ENCODE measurements around the gene PPP1R14B. TPM values are rescaled to one million over a fixed set of nuclear protein-coding genes. Genes with fewer than 3 reads are reported as not detected.

Gene PPP1R14B
- total RNA-seq, 1 donor from 2014 or later: 132 TPM

DNA sequence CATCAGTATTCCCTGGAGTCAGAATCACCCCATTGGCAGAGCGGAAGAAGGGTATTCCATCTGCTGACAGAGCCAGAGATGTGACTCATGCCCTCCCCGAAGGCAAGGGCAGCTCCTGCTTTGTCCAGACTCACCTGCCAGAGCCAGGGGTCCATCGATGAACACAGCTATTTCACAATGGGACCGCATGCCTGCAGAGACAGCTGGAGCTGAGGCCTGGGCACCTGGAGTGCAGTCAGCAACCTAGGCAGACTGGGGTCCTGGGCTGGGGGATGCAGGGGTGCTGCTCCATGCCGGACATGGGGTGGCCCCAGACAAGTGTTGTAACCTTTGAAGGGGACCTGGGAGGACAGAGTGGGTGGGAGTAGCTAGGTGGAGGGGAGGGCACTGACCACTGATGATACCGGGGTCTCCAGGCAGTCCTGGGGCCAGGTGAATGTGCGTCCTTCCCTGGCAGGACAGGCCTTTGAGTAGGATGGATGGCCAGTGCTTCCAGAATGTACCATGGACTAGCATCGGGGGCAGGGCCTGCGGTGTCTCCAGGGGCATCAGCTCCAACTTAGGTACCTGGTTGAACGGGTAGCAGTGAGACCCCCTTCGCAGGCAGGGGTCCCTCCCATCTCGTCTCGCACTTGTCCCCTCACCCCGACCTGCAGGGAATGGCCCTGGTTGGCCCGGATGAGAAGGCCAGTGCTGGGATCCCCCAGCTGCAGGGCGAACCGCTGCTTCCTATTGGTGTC is 22.4 kb downstream of the PPP1R14B start:
- no peak for ATAC-seq
- no peak for DNase-seq
- intact Hi-C loops (cut with micrococcal nuclease): no loop called here

DNA sequence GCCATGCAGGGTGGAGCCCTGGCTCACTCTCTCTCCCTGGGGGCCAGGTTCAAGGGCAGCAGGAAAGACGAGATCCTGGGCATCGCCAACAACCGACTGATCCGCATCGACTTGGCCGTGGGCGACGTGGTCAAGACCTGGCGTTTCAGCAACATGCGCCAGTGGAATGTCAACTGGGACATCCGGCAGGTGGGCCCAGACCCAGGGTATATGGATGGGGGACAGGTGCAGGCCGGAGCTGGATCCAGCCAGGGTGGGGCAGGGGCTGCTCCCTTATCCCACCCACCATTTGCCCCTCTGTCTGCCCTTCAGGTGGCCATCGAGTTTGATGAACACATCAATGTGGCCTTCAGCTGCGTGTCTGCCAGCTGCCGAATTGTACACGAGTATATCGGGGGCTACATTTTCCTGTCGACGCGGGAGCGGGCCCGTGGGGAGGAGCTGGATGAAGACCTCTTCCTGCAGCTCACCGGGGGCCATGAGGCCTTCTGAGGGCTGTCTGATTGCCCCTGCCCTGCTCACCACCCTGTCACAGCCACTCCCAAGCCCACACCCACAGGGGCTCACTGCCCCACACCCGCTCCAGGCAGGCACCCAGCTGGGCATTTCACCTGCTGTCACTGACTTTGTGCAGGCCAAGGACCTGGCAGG is 23.6 kb downstream of the PPP1R14B start:
- ATAC-seq: no peak
- peak; percentile 41 for DNase-seq
- intact Hi-C loops (cut with micrococcal nuclease): no loop called here

DNA sequence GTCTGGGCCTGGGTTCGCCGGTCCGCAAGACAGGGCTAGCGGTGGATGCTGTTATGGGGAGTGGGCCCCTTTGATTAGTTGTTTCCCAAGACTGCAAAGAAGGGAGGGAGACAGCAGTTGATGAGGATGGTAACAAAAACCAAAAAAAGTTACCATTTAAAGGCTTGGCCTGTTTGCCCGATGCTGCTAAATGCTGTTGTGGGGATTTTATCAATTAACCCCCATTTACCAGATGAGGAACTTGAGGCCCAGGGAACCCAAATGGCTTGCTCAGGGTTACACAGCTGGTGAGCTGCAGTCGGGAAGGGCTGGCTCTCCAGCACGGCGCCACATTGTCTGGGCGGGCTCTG is 24.1 kb downstream of the PPP1R14B start:
- ATAC-seq: no peak
- DNase-seq: no peak
- intact Hi-C loops (cut with micrococcal nuclease): no loop called here

DNA sequence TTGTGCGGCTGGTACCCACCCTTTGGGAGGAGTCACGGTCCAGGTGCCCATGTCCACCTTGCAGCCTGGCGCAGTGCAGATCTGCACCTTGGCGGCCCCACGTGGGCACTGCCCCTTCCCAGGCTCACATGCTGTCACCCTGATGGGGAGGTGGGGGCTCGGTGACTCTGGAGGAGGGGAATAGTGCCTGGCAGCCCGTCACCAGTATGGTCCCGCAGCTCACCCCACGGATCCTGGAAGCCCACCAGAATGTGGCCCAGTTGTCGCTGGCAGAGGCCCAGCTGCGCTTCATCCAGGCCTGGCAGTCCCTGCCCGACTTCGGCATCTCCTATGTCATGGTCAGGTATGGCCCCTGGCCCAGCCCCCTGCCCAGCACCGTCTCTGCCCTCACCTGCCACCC is 25.9 kb downstream of the PPP1R14B start:
- intact Hi-C loops (cut with micrococcal nuclease): no loop called here
- DNase-seq: no peak
- ATAC-seq: no peak

DNA sequence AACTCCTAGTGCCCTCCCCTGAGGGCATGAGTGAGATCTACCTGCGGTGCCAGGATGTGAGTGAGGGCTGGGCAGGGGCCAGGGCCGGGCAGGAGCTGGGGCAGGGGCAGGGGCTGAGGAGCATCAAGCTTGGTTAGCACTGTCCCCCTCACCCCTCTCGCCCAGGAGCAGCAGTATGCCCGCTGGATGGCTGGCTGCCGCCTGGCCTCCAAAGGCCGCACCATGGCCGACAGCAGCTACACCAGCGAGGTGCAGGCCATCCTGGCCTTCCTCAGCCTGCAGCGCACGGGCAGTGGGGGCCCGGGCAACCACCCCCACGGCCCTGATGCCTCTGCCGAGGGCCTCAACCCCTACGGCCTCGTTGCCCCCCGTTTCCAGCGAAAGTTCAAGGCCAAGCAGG is 26.5 kb downstream of the PPP1R14B start:
- ATAC-seq: no peak
- intact Hi-C loops (cut with micrococcal nuclease): no loop called here
- no peak for DNase-seq

DNA sequence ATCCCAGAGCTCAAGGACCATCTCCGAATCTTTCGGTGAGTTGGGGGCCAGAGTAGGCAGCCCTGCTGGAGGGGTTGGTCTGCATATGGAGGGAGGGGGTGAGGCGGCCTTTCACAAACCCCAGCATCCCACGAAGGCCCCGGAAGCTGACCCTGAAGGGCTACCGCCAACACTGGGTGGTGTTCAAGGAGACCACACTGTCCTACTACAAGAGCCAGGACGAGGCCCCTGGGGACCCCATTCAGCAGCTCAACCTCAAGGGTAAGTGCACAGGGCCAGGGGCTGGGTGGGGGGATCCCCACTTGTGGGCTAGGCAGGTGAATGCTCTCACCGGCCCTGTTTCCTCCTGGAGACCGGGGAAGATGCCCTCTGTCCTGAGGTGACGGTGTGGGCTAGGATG is 27.0 kb downstream of the PPP1R14B start:
- intact Hi-C loops (cut with micrococcal nuclease): no loop called here
- no peak for DNase-seq
- ATAC-seq: no peak

DNA sequence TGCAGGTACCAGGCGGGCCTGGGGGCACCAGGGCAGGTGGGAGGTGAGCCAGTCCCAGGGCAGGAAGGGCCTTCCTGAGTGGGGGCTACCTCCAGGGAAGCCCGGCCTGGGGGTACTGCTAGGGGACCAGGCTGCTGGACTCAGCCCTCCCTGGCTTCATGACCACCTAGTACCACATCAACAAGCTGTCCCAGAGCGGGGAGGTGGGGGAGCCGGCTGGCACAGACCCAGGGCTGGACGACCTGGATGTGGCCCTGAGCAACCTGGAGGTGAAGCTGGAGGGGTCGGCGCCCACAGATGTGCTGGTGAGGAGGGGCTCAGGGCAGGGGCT is 27.4 kb downstream of the PPP1R14B start:
- ATAC-seq (no peak), DNase-seq (no peak)
- intact Hi-C loops (cut with micrococcal nuclease): no loop called here

DNA sequence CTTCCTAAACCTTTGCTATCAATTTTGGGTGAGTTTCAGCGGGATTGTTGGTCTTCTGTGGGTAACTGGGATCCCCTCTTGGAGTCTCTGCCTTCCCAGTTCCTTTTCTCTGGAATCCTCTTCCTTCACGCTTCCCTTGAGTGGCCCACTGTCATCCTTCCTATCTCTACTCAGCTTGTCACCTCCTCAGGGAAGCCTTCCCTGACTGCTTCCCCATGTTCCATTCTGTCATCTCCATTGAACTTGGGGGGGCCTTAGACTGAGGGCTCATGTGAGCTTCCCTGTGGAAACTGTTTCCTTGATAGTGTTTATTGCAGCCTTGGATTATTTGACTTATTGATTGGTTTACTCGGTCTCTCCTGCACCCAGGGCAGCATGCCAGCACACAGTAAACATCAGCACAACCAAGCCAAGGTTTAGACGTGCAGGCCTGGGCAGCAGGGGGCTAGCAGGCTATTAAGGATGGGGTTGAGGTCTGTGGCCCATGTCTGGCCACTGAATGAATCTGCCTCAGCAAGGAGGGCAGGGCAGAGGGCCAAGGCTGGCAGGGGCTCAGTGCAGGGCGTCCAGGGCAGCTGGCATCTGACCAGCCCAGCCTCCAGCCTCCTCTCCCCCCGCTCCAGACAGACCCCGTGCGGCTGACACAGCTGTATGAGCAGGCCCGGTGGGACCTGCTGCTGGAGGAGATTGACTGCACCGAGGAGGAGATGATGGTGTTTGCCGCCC is 28.0 kb downstream of the PPP1R14B start:
- no peak for DNase-seq
- ATAC-seq: no peak
- intact Hi-C loops (cut with micrococcal nuclease): no loop called here

DNA sequence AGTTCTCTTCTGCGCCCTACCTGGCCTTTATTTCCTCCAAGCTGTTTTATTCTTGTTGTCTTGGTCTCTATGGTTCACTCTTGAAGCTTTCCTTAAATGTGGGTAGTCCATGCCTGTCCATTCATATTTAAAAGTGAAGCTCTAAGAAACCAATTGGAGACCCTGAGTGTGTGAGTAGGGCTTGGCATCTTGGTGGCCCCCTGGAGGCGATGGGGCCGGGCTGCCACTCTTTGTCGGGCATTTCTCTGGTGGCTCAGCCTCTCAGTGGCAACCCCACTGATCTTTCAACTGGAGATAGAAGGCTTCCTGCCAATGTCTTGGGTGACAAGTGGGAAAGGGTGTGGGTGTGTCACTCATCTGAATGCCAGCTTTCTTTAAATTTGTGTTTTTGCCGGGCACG is 29.9 kb downstream of the PPP1R14B start:
- ATAC-seq (no peak), DNase-seq (no peak)
- intact Hi-C loops (cut with micrococcal nuclease): no loop called here

DNA sequence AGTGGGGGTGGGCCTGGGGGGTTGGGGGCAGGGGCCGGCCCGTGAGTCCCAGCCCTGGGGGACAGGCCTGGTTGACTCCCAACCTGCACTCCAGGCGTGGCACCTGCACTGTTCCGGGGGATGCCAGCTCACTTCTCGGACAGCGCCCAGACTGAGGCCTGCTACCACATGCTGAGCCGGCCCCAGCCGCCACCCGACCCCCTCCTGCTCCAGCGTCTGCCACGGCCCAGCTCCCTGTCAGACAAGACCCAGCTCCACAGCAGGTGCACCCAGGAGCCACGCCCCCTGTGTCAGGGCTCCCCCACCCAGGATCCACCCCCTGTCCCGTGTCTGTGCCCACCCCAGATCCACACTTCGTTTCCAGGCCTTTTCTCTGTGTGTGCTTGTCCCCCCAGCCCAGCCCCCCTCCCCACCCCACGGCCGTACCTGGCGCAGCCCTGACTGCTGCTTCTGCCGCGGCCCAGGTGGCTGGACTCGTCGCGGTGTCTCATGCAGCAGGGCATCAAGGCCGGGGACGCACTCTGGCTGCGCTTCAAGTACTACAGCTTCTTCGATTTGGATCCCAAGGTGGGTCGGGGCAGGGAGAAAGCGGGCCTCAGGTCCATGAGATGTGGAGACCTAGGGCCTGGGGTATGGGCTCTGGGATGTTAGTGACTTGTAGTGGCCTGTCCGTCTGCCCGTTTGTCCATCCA is 35.4 kb downstream of the PPP1R14B start:
- ATAC-seq (no peak), DNase-seq (no peak)
- intact Hi-C loops (cut with micrococcal nuclease): no loop called here

DNA sequence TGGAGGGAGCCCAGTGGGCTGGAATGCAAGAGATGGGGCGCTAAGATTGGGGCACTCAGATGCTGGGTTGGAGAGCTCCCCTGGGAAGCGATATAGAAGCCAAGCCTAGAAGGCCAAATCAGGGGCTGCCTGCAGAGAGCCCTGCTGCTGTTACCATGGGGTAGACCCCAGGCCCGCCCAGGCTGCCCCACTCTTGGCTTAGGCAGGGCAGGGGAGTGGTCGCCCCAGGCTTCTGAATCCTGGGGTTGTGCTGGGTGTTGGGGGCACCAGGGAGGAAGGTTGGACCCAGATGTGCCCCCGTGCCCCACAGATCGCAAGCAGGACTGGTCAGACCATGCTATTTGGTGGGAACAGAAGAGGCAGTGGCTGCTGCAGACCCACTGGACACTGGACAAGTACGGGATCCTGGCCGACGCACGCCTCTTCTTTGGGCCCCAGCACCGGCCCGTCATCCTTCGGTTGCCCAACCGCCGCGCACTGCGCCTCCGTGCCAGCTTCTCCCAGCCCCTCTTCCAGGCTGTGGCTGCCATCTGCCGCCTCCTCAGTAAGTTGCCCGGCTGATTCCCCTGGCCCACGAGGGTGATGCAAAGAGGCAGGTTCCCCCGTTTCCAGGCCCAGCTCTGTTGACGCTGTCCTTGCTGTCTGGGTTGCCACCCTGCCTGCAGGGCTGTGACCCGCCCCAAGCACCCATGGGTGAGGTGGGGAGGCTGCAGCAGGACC is 36.3 kb downstream of the PPP1R14B start:
- ATAC-seq (no peak), DNase-seq (no peak)
- intact Hi-C loops (cut with micrococcal nuclease): no loop called here

DNA sequence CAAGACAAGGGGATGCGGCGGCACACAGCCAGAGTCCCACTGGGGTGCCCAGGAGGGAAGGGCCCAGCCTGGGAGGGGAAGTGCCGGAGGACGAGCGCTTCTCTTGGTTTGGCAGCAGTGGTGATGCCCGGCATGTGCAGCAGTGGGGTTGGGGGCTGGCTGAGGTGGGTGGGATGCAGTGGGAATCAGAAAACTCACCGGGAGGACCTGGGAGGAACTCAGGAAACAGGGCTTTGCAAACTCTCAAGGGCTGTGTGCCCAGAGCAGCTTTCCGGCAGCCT is 37.2 kb downstream of the PPP1R14B start:
- intact Hi-C loops (cut with micrococcal nuclease): no loop called here
- no peak for DNase-seq
- ATAC-seq: no peak

DNA sequence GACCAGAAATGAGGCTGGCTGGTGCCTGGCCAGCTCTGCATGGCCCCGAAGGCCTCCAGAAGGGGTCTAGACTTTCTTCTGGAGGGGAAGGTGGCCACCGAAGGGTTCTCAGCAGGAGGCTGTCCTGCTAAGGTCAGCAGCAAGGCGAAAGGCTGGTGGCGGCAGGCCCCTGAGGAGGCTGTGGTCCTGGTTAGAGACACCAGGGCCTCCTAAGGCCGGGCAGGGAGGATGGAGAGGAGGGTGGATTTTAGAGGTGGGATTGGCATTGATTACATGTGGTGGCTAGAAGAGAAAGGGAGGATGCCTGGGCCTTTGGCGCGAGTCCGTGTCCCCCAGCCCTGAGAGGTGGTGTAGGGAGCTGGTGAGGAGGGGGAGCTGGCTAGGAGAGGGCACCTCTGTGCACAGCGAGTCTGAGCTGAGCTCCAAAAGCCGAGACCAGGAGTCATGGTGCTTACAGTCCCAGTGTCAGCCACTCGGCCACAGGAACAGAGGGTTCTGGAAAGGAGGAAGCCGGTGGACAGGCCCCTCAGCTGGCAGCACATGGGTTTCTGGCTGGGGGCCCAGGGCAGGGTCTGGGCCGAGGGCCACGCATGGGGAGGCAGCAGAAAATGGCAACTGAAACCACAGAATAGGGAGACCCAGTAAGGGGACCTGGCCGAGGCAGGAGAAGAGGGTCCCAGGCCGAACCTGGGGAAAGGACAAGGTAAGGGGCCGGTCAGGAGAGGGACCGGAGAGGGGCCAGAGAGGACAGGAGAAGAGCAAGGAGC is 37.8 kb downstream of the PPP1R14B start:
- DNase-seq: no peak
- ATAC-seq: no peak
- intact Hi-C loops (cut with micrococcal nuclease): no loop called here

DNA sequence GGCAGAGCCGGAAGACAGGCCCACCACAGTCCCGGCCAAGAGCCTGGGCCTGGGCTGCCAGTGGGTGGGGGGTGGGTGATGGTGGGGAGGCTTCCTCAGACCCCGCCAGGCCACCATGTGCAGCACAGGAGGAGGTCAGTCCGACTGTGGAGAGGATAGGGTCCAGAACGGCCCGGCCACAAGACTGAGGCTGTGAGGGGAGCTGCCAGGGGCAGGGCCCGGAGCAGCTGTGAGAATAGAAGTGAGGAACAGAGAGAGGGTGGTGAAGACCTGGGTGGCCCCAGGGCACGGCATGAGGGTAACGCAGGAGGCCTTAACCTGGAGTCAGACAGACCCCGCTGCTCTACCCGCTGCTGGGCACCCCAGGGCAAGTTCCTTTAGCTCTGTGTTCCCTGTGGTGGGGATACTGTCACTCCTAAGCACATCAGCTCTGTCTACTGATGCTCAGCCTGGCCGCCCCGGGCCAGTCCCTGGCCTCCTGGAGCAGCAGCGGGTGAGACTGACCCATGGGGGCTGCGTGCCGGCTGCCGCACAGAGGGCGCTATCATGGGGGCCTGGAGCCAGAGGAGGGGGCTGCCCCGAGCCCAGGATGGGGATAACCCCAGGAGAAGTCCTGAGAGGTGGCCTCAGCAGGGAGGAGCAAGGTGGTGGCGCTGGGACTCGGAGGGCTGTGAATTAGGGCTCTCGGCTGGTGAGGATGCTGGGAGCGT is 38.5 kb downstream of the PPP1R14B start:
- DNase-seq: no peak
- ATAC-seq: peak; percentile 3
- intact Hi-C loops (cut with micrococcal nuclease): no loop called here

DNA sequence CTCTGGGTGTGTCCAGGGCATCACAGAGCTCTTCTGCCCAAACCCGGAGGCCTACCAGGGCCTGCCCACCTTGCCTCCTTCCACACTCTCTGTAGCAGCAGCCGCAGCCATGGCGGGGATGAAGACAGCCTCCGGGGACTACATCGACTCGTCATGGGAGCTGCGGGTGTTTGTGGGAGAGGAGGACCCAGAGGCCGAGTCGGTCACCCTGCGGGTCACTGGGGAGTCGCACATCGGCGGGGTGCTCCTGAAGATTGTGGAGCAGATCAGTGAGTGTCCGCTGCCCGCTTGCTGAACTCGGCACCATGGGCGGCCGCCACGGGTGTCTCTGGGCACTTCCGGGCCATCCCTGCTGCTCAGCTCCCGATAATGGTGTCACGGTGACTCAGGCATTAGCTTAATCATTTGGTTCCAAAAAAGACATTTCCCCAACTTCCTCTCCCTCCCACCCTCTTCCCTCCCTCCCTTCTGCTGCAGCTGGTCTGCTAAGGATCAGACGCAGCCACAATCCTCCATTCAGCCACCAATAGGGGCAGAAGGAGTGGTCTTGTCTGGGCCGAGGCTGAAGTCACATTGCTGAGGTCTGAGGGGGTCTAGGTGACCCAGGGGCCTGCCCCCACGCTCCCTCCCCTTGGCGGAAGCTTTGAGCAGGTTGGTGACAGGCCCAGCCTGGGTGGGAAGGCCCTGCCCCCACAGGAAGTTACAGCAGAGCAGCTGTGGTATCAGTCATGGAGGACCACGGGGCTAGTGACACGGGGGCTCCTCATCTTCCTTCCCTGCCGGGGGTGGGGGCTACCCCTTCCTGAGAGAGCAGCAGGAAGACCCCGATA is 39.3 kb downstream of the PPP1R14B start:
- peak; percentile 78 for DNase-seq
- intact Hi-C loops (cut with micrococcal nuclease): no loop called here
- ATAC-seq: peak; percentile 72

DNA sequence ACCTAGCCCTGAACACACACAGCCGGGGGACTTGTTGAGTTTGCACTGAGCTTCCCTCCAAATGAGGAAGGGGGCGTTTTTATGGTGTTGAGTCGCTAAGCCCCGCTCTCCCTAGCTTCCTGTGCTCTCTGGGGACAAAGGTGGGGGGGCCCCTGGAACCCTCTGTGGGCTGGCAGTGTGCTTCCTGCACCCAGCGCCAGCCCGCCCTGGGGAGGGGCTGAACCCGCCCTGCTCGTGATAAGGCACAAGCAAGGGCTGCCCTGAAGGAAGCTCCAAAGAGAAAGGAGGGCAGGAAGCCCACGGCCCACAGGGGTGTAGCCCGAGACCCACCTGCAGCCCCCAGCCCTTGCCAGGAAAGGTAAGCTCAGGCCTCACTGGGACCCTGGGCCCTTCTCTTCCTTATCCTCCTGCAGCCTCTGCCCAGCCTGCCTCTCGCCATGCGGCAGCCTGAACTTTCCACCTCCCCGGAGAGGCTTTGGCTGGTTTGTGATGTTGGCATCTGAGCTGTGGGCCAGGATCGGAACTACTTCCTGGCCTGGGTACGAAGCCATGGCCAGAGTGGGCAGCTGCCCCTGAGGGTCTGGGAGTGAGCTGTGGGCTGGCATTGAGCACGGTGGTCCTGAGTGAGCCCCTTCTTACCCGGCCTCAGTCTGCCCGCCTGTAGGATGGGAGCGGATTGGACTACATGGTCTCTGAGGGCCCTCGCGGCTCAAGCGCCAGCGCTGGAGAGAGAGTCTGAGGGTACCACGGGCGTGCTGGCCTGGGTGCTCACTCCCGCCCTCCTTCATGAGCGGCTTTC is 40.1 kb downstream of the PPP1R14B start, which contains the start of gene FERMT3:
Gene FERMT3 (plus strand): TSS at position 265 of the 799 bp plus-strand sequence. CDS start 644 bp downstream, outside the sequence.
- intact Hi-C loops (cut with micrococcal nuclease): no loop called here
- DNase-seq (peak; percentile 78), ATAC-seq (peak; percentile 43)

Data from left ventricle myocardium superior (tissue), 1 donor.